ENCODE measurements around the gene NELFA.

NELFA gene

GRCh38 chr4:1967512-1968149, 41.1 kb downstream of the NELFA start:
- DNase-seq (ENCODE audit: low read depth, low spot score) = no peak

GRCh38 chr4:1964971-1965370, 43.8 kb downstream of the NELFA start:
- no peak for DNase-seq (ENCODE audit: low read depth, low spot score)

GRCh38 chr4:1964443-1964842, 44.3 kb downstream of the NELFA start:
- no peak for DNase-seq (ENCODE audit: low read depth, low spot score)

- no peak for DNase-seq (ENCODE audit: low read depth, low spot score)
Measured at GRCh38 chr4:1962980-1963379, 45.8 kb downstream of the NELFA start.

- DNase-seq (ENCODE audit: low read depth, low spot score) = no peak
Measured at GRCh38 chr4:1961563-1961962, 47.2 kb downstream of the NELFA start.

GRCh38 chr4:1961038-1961437, 47.7 kb downstream of the NELFA start:
- DNase-seq (ENCODE audit: low read depth, low spot score) = no peak

GRCh38 chr4:1960170-1960825, 48.5 kb downstream of the NELFA start:
- DNase-seq (ENCODE audit: low read depth, low spot score) = no peak

GRCh38 chr4:1959104-1959384, 49.7 kb downstream of the NELFA start:
- DNase-seq (ENCODE audit: low read depth, low spot score) = no peak

GRCh38 chr4:1958276-1959103, 50.3 kb downstream of the NELFA start:
- DNase-seq (ENCODE audit: low read depth, low spot score) = no peak

- no peak for DNase-seq (ENCODE audit: low read depth, low spot score)
Measured at GRCh38 chr4:1956631-1957030, 52.1 kb downstream of the NELFA start.

- no peak for DNase-seq (ENCODE audit: low read depth, low spot score)
Measured at GRCh38 chr4:1953335-1953734, 55.4 kb downstream of the NELFA start.

GRCh38 chr4:1952719-1953118, 56.1 kb downstream of the NELFA start:
- no peak for DNase-seq (ENCODE audit: low read depth, low spot score)

GRCh38 chr4:1952058-1952700, 56.6 kb downstream of the NELFA start:
- DNase-seq (ENCODE audit: low read depth, low spot score) = no peak

- DNase-seq (ENCODE audit: low read depth, low spot score) = no peak
Measured at GRCh38 chr4:1950369-1950768, 58.4 kb downstream of the NELFA start.

GRCh38 chr4:1948892-1949436, 59.8 kb downstream of the NELFA start:
- no peak for DNase-seq (ENCODE audit: low read depth, low spot score)

- no peak for DNase-seq (ENCODE audit: low read depth, low spot score)
Measured at GRCh38 chr4:1948232-1948631, 60.5 kb downstream of the NELFA start.

GRCh38 chr4:1945912-1946311, 62.9 kb downstream of the NELFA start:
- DNase-seq (ENCODE audit: low read depth, low spot score) = no peak

GRCh38 chr4:1945124-1945895, 63.5 kb downstream of the NELFA start:
- DNase-seq (ENCODE audit: low read depth, low spot score) = no peak

GRCh38 chr4:1943928-1944327, 64.8 kb downstream of the NELFA start:
- DNase-seq (ENCODE audit: low read depth, low spot score) = no peak

- DNase-seq (ENCODE audit: low read depth, low spot score) = no peak
Measured at GRCh38 chr4:1940566-1940965, 68.2 kb downstream of the NELFA start.
